ENCODE results near the gene PDE6G.
A peak's percentile ranks its signal among the peaks of the same experiment; 100 is the strongest.

PDE6G gene

GRCh38 chr17:81688616-81689015 lies 32.3 kb upstream of the PDE6G start:
- H3K4me1 ChIP-seq (ENCODE audit: control insufficient read depth, insufficient read depth, low read length): no peaks in the 10 kb centered on the region
- POLR2A ChIA-PET: no interaction called here
- H3K4me3 ChIP-seq (ENCODE audit: low read depth, low read length): no peak overlapping the region
- no peak overlapping the region for H3K27ac ChIP-seq (ENCODE audit: extremely low read depth, low read depth, low read length)
- H3K36me3 ChIP-seq (ENCODE audit: control insufficient read depth in 2 of 2, insufficient read depth in 1 of 2, low read length in 2 of 2): peaks cover 11 to 84% of the 10 kb centered on the region in 2 experiments; a peak in 2 of 3 replicates
- H3K9me3 ChIP-seq (ENCODE audit: control insufficient read depth, insufficient read depth, low read depth, low read length): no peaks in the 10 kb centered on the region
- TF ChIP-seq KLF16 (tag by site-specific recombination; IDR thresholded peaks at IDR 0.05) (no peak), SP2 (tag by site-specific recombination; IDR thresholded peaks at IDR 0.05) (0 out of 2 replicates have a peak, but pooled peaks have one; percentile 23), ZNF600 (tag by site-specific recombination; IDR thresholded peaks at IDR 0.05) (peak; percentile 83), ZNF426 (tag by site-specific recombination; IDR thresholded peaks at IDR 0.05) (no peak)
- CTCF ChIA-PET: no interaction called here

- Histone ChIP-seq H3K4me3 (ENCODE audit: low read depth, low read length) (no peak overlapping the region), H3K9me3 (ENCODE audit: control insufficient read depth, insufficient read depth, low read depth, low read length) (no peaks in the 10 kb centered on the region), H3K4me1 (ENCODE audit: control insufficient read depth, insufficient read depth, low read length) (no peaks in the 10 kb centered on the region), H3K36me3 (ENCODE audit: control insufficient read depth in 2 of 2, insufficient read depth in 1 of 2, low read length in 2 of 2) (peaks cover 11 to 77% of the 10 kb centered on the region in 2 experiments; a peak in 2 of 3 replicates), H3K27ac (ENCODE audit: extremely low read depth, low read depth, low read length) (no peak overlapping the region)
- CTCF ChIA-PET: no interaction called here
- no peak for TF ChIP-seq PATZ1 (tag by site-specific recombination; IDR thresholded peaks at IDR 0.05)
- TF ChIP-seq ZNF114 (tag by site-specific recombination; IDR thresholded peaks at IDR 0.05): no peak
- TF ChIP-seq ZNF335 (tag by site-specific recombination; conservative IDR thresholded peaks at IDR 0.05): no peak
- TF ChIP-seq ZNF701 (tag by site-specific recombination; IDR thresholded peaks at IDR 0.05): no peak
- no peak for TF ChIP-seq ZNF518A (tag by site-specific recombination; conservative IDR thresholded peaks at IDR 0.05; ENCODE audit: low read depth)
- TF ChIP-seq ZNF391 (tag by site-specific recombination; IDR thresholded peaks at IDR 0.05; ENCODE audit: borderline replicate concordance, low read depth): no peak
- no peak for TF ChIP-seq ZNF555 (tag by site-specific recombination; conservative IDR thresholded peaks at IDR 0.05)
- no peak for TF ChIP-seq ZNF416 (tag by site-specific recombination; IDR thresholded peaks at IDR 0.05)
- no peak for TF ChIP-seq SALL2 (tag by site-specific recombination; IDR thresholded peaks at IDR 0.05; ENCODE audit: borderline replicate concordance)
- no peak for TF ChIP-seq ZNF514 (tag by site-specific recombination; IDR thresholded peaks at IDR 0.05)
- TF ChIP-seq ZBTB11 (tag by site-specific recombination; conservative IDR thresholded peaks at IDR 0.05; ENCODE audit: low read depth): no peak
- no peak for TF ChIP-seq ZNF24 (tag by site-specific recombination; IDR thresholded peaks at IDR 0.05)
- no peak for TF ChIP-seq ZNF350 (tag by site-specific recombination; IDR thresholded peaks at IDR 0.05)
- no peak for TF ChIP-seq ZBTB8A (tag by site-specific recombination; IDR thresholded peaks at IDR 0.05)
- TF ChIP-seq ZNF677 (tag by site-specific recombination; IDR thresholded peaks at IDR 0.05): no peak
- no peak for TF ChIP-seq ZNF426 (tag by site-specific recombination; IDR thresholded peaks at IDR 0.05)
- TF ChIP-seq ZNF664 (tag by site-specific recombination; IDR thresholded peaks at IDR 0.05): no peak
- POLR2A ChIA-PET: interaction anchor here (0.7 to 6.6 kb wide), 2 partner anchors 15 to 19 kb away, joined by 4 to 109 read pairs; partner anchors contain the start of gene MRPL12
Observed at GRCh38 chr17:81687770-81688541, 31.6 kb upstream of the PDE6G start.
